Measurements from ENCODE around the gene PCED1B.

DNA sequence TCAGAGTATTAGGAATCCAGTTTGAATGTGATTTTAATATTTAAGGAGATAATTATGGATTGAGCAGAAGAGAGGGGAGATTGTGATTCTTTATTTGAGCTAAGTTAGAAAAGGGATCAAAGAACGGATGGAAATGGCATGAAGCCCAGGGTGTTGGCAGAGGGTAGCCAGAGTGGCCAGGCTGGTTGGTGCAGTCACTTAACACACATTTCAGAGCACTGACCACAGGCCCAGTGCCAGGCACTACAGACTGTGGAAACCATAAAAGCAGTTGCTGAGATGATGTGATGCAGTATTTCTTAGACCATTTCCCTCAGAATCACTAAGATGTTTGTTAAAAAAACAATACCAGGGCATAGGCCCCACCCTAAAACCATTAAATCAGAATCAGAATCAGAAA lies 168.0 kb downstream of the PCED1B start:
- TF ChIP-seq, protein P1, sequence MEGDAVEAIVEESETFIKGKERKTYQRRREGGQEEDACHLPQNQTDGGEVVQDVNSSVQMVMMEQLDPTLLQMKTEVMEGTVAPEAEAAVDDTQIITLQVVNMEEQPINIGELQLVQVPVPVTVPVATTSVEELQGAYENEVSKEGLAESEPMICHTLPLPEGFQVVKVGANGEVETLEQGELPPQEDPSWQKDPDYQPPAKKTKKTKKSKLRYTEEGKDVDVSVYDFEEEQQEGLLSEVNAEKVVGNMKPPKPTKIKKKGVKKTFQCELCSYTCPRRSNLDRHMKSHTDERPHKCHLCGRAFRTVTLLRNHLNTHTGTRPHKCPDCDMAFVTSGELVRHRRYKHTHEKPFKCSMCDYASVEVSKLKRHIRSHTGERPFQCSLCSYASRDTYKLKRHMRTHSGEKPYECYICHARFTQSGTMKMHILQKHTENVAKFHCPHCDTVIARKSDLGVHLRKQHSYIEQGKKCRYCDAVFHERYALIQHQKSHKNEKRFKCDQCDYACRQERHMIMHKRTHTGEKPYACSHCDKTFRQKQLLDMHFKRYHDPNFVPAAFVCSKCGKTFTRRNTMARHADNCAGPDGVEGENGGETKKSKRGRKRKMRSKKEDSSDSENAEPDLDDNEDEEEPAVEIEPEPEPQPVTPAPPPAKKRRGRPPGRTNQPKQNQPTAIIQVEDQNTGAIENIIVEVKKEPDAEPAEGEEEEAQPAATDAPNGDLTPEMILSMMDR (IDR thresholded peaks at IDR 0.05) = no peak
- TF ChIP-seq POLR2A (IDR thresholded peaks at IDR 0.05) = no peak
